SK-N-SH treated with all-trans-retinoic acid at 6 μM for 48 hours (cell line): ENCODE results near the gene POU3F3.

Experiments
- ATAC-seq: fragments of 200-7000 bp; cut with Tn5 transposase; 3 replicates; pipeline ENCODE4 v1.9.1; 2020; ENCODE audit warnings: mild to moderate bottlenecking, moderate library complexity
- BACH2 ChIP-seq: fragments of 250-450 bp; sonication (Bioruptor Pico); IDR thresholded peaks from 2 replicates; pipeline ENCODE4 v1.9.0; 2021; ENCODE audit warnings: mild to moderate bottlenecking, borderline replicate concordance
- CSDC2 ChIP-seq: fragments of 250-450 bp; sonication (Bioruptor Pico); IDR thresholded peaks from 2 replicates; pipeline ENCODE4 v1.5.0; 2020; ENCODE audit warnings: mild to moderate bottlenecking, moderate library complexity
- ESRRG ChIP-seq: fragments of 250-450 bp; sonication (Bioruptor Pico); IDR thresholded peaks from 2 replicates; pipeline ENCODE4 v1.6.1; 2021; ENCODE audit warnings: mild to moderate bottlenecking
- GLIS3 ChIP-seq: fragments of 250-450 bp; sonication (Bioruptor Pico); IDR thresholded peaks from 2 replicates; pipeline ENCODE4 v1.5.0; 2020; ENCODE audit warnings: mild to moderate bottlenecking, moderate library complexity
- ISL1 ChIP-seq: fragments of 250-450 bp; sonication (Bioruptor Pico); IDR thresholded peaks from 2 replicates; pipeline ENCODE4 v2.1.2; 2022; ENCODE audit warnings: mild to moderate bottlenecking, moderate library complexity
- OSR1 ChIP-seq: fragments of 250-450 bp; sonication (Bioruptor Pico); IDR thresholded peaks from 2 replicates; pipeline ENCODE4 v1.8.0; 2022; ENCODE audit warnings: moderate library complexity, mild to moderate bottlenecking, inconsistent platforms
- PPARA ChIP-seq: fragments of 250-450 bp; sonication (Bioruptor Pico); IDR thresholded peaks from 2 replicates; pipeline ENCODE4 v1.5.0; 2020; ENCODE audit warnings: mild to moderate bottlenecking, borderline replicate concordance
- SNAI2 ChIP-seq: fragments of 250-450 bp; sonication (Bioruptor Pico); IDR thresholded peaks from 2 replicates; pipeline ENCODE4 v1.5.0; 2020; ENCODE audit warnings: mild to moderate bottlenecking, moderate library complexity
- TCF4 ChIP-seq: fragments of 250-450 bp; sonication (Bioruptor Pico); IDR thresholded peaks from 2 replicates; pipeline ENCODE4 v1.8.0; 2021; ENCODE audit warnings: mild to moderate bottlenecking, moderate library complexity, borderline replicate concordance
- TOX ChIP-seq: fragments of 250-450 bp; sonication (Bioruptor Pico); IDR thresholded peaks from 2 replicates; pipeline ENCODE4 v1.8.0; 2021; ENCODE audit warnings: mild to moderate bottlenecking, moderate library complexity, borderline replicate concordance
- ZC3H10 ChIP-seq: fragments of 250-450 bp; sonication (Bioruptor Pico); IDR thresholded peaks from 2 replicates; pipeline ENCODE4 v1.5.1; 2021; ENCODE audit warnings: mild to moderate bottlenecking, moderate library complexity
- ZFP30 ChIP-seq: fragments of 450-650 bp; formaldehyde crosslinking; IDR thresholded peaks from 2 replicates; pipeline ENCODE4 v1.5.0; 2022; ENCODE audit warnings: mild to moderate bottlenecking, moderate library complexity
- ZNF565 ChIP-seq: fragments of 450-650 bp; formaldehyde crosslinking; conservative IDR thresholded peaks from 2 replicates; pipeline ENCODE4 v1.5.0; 2020; ENCODE audit warnings: low read depth, mild to moderate bottlenecking, moderate library complexity
- ZNF70 ChIP-seq: fragments of 450-650 bp; formaldehyde crosslinking; IDR thresholded peaks from 2 replicates; pipeline ENCODE4 v1.5.0; 2020; ENCODE audit warnings: mild to moderate bottlenecking, moderate library complexity
- TF ChIP-seq, protein P1 (sequence below): fragments of 250-450 bp; sonication (Bioruptor Pico); IDR thresholded peaks from 2 replicates; pipeline ENCODE4 v1.8.0; 2021; ENCODE audit warnings: low read depth, mild to moderate bottlenecking, moderate library complexity, borderline replicate concordance
- TF ChIP-seq, protein P2 (sequence below): fragments of 250-450 bp; sonication (Bioruptor Pico); IDR thresholded peaks from 2 replicates; pipeline ENCODE4 v1.5.1; 2021; ENCODE audit warnings: mild to moderate bottlenecking, moderate library complexity
- TF ChIP-seq, protein P3 (sequence below): fragments of 250-450 bp; sonication (Bioruptor Pico); IDR thresholded peaks from 2 replicates; pipeline ENCODE4 v1.5.0; 2020; ENCODE audit warnings: mild to moderate bottlenecking, moderate library complexity
- TF ChIP-seq, protein P4 (sequence below): fragments of 250-450 bp; sonication (Bioruptor Pico); IDR thresholded peaks from 2 replicates; pipeline ENCODE4 v1.5.1; 2020; ENCODE audit warnings: low read depth, mild to moderate bottlenecking, moderate library complexity

POU3F3 gene

DNA sequence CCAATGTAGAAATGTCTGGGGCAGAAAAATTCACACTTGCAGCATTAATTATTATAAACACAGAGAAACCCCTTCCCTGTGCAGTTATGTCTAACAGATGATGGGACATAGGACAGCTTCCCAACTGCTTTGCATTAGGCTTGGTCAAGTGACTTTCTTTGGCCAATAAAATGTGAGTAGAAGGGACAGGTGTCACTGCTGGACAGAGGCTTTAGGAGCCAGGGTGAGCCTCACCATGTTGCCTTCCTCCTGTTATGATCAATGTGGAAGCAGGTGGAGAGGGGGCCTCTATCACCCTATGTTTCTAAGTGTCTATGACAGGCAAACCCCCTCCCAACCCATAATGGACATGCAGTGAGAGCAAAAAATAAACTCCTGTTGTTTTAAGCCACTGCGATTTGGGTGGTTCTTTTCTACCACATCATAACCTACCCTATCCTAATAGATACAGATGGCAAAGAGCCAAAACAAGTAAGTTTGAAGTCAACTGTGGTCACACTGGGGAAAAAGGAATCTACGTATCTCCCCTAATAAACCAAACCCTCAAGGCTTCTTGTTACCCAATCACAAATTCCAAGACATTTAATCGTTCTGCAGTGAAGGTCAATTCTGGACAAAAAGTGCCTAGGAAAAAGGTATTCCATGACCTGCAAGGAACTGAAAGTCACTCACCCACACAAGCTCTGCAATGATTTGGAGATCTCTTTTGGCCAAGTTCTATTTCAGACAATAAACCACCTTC, 28.6 kb upstream of the POU3F3 start (continued):
- TF ChIP-seq, protein P1, sequence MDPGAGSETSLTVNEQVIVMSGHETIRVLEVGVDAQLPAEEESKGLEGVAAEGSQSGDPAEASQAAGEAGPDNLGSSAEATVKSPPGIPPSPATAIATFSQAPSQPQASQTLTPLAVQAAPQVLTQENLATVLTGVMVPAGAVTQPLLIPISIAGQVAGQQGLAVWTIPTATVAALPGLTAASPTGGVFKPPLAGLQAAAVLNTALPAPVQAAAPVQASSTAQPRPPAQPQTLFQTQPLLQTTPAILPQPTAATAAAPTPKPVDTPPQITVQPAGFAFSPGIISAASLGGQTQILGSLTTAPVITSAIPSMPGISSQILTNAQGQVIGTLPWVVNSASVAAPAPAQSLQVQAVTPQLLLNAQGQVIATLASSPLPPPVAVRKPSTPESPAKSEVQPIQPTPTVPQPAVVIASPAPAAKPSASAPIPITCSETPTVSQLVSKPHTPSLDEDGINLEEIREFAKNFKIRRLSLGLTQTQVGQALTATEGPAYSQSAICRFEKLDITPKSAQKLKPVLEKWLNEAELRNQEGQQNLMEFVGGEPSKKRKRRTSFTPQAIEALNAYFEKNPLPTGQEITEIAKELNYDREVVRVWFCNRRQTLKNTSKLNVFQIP, result no peak
- no peak for TF ChIP-seq SNAI2 (CRISPR knock-in tag)
- TF ChIP-seq, protein P2, sequence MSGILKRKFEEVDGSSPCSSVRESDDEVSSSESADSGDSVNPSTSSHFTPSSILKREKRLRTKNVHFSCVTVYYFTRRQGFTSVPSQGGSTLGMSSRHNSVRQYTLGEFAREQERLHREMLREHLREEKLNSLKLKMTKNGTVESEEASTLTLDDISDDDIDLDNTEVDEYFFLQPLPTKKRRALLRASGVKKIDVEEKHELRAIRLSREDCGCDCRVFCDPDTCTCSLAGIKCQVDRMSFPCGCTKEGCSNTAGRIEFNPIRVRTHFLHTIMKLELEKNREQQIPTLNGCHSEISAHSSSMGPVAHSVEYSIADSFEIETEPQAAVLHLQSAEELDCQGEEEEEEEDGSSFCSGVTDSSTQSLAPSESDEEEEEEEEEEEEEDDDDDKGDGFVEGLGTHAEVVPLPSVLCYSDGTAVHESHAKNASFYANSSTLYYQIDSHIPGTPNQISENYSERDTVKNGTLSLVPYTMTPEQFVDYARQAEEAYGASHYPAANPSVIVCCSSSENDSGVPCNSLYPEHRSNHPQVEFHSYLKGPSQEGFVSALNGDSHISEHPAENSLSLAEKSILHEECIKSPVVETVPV (CRISPR knock-in tag), result no peak
- TF ChIP-seq ZC3H10 (CRISPR knock-in tag), result no peak
- TF ChIP-seq ESRRG (CRISPR knock-in tag), result no peak
- no peak for TF ChIP-seq TCF4

DNA sequence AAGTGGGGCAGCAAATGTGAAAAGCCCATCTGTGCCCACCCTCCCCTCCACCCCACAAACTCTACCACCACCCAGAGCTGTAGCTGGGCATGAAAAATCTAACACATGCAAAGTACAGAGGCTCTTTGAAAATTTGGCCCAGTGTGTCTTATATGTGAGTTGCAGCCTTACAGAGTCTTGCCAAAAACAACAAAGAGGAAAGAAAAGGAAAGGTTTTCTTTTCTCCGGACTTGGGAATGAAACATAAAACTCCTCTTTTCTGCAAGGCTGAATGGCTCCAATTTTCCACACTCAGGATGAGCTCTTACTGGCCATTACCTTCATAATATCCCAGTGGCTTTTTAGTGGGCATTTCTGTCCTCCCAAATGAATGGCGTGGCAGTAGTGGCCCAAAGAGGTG, 27.9 kb upstream of the POU3F3 start:
- TF ChIP-seq, protein P3, sequence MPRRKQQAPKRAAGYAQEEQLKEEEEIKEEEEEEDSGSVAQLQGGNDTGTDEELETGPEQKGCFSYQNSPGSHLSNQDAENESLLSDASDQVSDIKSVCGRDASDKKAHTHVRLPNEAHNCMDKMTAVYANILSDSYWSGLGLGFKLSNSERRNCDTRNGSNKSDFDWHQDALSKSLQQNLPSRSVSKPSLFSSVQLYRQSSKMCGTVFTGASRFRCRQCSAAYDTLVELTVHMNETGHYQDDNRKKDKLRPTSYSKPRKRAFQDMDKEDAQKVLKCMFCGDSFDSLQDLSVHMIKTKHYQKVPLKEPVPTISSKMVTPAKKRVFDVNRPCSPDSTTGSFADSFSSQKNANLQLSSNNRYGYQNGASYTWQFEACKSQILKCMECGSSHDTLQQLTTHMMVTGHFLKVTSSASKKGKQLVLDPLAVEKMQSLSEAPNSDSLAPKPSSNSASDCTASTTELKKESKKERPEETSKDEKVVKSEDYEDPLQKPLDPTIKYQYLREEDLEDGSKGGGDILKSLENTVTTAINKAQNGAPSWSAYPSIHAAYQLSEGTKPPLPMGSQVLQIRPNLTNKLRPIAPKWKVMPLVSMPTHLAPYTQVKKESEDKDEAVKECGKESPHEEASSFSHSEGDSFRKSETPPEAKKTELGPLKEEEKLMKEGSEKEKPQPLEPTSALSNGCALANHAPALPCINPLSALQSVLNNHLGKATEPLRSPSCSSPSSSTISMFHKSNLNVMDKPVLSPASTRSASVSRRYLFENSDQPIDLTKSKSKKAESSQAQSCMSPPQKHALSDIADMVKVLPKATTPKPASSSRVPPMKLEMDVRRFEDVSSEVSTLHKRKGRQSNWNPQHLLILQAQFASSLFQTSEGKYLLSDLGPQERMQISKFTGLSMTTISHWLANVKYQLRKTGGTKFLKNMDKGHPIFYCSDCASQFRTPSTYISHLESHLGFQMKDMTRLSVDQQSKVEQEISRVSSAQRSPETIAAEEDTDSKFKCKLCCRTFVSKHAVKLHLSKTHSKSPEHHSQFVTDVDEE (CRISPR knock-in tag), result no peak
- TF ChIP-seq ZC3H10 (CRISPR knock-in tag), result no peak
- TF ChIP-seq, protein P4, sequence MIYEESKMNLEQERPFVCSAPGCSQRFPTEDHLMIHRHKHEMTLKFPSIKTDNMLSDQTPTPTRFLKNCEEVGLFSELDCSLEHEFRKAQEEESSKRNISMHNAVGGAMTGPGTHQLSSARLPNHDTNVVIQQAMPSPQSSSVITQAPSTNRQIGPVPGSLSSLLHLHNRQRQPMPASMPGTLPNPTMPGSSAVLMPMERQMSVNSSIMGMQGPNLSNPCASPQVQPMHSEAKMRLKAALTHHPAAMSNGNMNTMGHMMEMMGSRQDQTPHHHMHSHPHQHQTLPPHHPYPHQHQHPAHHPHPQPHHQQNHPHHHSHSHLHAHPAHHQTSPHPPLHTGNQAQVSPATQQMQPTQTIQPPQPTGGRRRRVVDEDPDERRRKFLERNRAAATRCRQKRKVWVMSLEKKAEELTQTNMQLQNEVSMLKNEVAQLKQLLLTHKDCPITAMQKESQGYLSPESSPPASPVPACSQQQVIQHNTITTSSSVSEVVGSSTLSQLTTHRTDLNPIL (CRISPR knock-in tag), result no peak
- no peak for TF ChIP-seq ZNF70 (CRISPR knock-in tag)
- TF ChIP-seq CSDC2, result no peak
- TF ChIP-seq ZNF565 (CRISPR knock-in tag), result no peak
- no peak for TF ChIP-seq OSR1 (CRISPR knock-in tag)
- TF ChIP-seq, protein P2 (CRISPR knock-in tag), result no peak
- TF ChIP-seq GLIS3, result no peak
- TF ChIP-seq BACH2 (CRISPR knock-in tag), result no peak
- TF ChIP-seq, protein P1, result no peak
- no peak for TF ChIP-seq SNAI2 (CRISPR knock-in tag)
- ATAC-seq, result no peak

DNA sequence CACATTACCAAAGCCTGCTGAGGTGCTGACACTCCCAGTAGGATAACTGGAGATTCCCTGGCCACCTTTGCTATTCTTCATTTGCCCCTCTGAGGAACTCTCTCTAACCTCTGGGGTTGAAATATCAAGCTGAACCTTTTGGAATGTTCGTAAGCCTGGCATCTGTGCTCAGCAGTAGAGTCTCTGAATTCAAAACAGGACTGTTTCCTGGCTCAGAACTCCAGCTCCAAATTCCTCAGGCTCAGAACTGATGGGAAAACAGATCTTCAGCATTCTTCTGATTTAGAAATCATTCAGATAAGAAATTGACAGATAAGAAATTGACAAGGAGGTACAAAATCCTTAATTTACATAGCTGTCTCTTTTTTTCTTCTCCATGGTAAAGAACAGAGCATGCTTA, 22.2 kb upstream of the POU3F3 start:
- no peak for ATAC-seq
- no peak for TF ChIP-seq SNAI2 (CRISPR knock-in tag)
- TF ChIP-seq, protein P1, result no peak
- TF ChIP-seq, protein P3 (CRISPR knock-in tag), result no peak
- no peak for TF ChIP-seq OSR1 (CRISPR knock-in tag)
- TF ChIP-seq ZFP30 (CRISPR knock-in tag), result no peak
- TF ChIP-seq ZNF70 (CRISPR knock-in tag), result no peak
- no peak for TF ChIP-seq TOX (CRISPR knock-in tag)
- TF ChIP-seq, protein P4 (CRISPR knock-in tag), result no peak
- TF ChIP-seq PPARA (CRISPR knock-in tag), result no peak
- TF ChIP-seq ISL1, result no peak
